ENCODE measurements around the gene SIAE. TPM values are rescaled to one million over a fixed set of nuclear protein-coding genes. Genes with fewer than 3 reads are reported as not detected.
"Not testable (repeated sequence)": the region's sequence is repeated elsewhere in the genome, so short reads cannot be mapped to it uniquely, and the experiment has no call there.

The SIAE gene
- total RNA-seq, 1 donor from 2014 or later, result 8.2 TPM

DNA sequence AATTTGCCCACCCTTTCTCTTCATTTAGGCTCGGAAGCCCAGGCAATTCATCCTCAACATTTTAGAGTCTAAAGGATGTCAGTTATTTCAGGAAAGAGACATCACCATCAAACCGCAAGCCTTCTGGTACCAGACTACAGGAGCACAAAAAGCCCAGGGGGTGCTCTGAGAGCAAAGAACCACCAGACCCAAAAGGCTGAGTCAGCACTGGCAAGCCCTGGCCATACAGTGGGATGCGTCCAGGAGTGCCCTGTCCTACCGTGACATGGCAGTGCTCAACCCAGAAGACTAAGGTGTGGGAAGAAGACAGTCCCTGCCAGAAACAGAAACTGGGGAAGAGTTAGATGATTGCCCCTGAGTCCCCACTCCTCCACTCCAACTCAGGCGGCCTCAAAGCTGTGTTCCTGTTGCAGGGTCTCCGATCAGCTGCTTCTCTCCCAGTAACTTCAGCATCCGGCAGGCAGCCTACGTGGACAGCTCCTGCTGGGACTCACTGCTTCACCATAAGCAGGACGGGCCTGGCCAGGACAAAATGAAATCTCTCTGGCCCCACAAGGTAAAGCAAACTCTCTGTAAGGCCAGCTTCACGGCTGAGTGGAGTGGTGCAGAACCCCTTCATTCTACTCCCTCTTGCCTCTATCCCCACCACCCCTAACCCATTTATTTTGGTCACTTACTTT, 60.8 kb downstream of the SIAE start:
- DNase-seq (ENCODE audit: low read depth), result no peak

DNA sequence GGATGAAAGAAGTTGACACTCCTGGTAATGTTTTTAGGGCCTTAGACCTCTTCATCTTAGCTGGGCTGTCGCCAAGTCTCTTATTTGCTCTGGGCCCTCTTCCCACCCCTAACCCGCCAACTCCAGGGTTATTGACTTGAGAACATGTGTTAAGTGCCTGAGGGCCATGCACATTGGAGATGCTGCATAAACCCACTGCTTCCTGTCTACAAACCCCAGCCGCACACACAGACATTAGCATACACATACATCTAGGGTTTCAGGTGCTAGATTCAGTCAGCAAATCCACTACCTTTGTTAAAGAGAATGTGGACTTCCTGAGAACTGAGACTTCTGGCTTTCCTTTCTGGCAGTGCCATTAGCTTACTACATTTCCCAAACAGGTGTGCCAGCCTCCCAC, 61.5 kb downstream of the SIAE start:
- H3K4me3 ChIP-seq (ENCODE audit: low read depth, low read length), result no peak overlapping the region
- TF ChIP-seq, protein P1, sequence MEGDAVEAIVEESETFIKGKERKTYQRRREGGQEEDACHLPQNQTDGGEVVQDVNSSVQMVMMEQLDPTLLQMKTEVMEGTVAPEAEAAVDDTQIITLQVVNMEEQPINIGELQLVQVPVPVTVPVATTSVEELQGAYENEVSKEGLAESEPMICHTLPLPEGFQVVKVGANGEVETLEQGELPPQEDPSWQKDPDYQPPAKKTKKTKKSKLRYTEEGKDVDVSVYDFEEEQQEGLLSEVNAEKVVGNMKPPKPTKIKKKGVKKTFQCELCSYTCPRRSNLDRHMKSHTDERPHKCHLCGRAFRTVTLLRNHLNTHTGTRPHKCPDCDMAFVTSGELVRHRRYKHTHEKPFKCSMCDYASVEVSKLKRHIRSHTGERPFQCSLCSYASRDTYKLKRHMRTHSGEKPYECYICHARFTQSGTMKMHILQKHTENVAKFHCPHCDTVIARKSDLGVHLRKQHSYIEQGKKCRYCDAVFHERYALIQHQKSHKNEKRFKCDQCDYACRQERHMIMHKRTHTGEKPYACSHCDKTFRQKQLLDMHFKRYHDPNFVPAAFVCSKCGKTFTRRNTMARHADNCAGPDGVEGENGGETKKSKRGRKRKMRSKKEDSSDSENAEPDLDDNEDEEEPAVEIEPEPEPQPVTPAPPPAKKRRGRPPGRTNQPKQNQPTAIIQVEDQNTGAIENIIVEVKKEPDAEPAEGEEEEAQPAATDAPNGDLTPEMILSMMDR (conservative IDR thresholded peaks at IDR 0.05; ENCODE audit: low read depth, low read length), result no peak
- DNase-seq (ENCODE audit: low read depth), result no peak

More for the DNA sequence above, 60.8 kb downstream of the SIAE start:
- TF ChIP-seq, protein P1 (conservative IDR thresholded peaks at IDR 0.05; ENCODE audit: low read depth, low read length), result no peak
- H3K4me3 ChIP-seq (ENCODE audit: low read depth, low read length), result no peak overlapping the region

DNA sequence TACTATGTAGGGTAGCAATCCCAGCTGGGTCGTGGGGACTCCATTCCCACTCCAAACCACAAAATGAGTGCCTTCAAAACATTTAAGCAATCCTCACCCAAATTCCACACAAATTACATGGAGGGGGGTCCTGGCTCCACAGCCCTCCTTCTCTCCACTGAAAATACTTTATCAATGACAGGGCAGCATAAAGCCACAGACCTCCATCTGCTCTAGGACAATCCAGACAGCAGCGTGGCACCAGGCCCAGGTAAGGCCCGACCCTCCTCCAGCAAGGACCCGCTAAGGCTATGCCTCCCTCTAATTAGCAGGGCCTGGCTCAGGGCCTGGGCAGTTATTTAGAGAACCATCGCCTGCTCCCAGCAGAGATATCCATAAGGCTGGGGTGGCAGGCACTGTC, 62.5 kb downstream of the SIAE start, which contains the start of gene PANX3:
Gene PANX3, plus strand, starts transcription at position 365 of the 400 bp plus-strand sequence. CDS start 129 bp downstream, outside the sequence.
- DNase-seq (ENCODE audit: low read depth), result no peak
- TF ChIP-seq, protein P1 (conservative IDR thresholded peaks at IDR 0.05; ENCODE audit: low read depth, low read length), result no peak
- H3K4me3 ChIP-seq (ENCODE audit: low read depth, low read length), result no peak within 1 kb of the TSS

DNA sequence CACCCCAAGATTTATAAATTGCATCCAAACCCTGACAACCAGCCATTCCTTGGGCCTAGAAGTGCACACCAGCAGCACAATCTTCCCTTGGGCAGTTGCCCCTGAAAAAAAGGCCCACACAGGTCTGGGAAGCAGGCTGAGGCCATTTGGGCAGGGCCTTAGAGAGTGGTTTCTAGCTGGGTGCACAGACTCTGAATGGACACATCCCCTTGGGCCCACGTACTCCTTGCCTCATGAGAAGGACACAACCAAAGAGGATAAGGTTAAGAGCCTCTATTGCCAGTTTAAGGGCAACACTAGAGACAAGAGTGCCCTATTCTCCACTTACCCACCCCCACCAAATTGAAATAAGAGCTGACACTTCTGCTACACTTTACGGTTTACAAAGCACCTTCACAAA, 63.2 kb downstream of the SIAE start:
- no peak for DNase-seq (ENCODE audit: low read depth)
- TF ChIP-seq, protein P1 (conservative IDR thresholded peaks at IDR 0.05; ENCODE audit: low read depth, low read length), result no peak
- no peak overlapping the region for H3K4me3 ChIP-seq (ENCODE audit: low read depth, low read length)

DNA sequence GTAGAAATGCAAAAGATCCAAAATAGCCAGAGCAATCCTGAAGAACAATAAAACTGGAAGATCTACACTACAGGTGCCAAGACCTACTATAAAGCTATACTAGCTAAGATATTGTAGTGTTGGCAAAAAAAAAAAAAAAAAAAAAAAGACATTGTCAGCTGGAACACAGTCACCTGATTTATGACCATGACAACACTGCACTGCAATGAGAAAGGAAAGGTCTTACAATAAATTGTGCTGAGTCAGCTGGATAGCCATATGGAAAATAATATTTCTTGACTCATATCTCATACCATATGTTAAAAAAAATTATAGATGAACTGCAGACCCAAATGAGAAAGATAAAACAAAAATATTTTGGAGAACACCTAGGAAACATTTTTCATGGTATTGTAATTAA, 65.4 kb downstream of the SIAE start:
- no peak for DNase-seq (ENCODE audit: low read depth)
- TF ChIP-seq, protein P1 (conservative IDR thresholded peaks at IDR 0.05; ENCODE audit: low read depth, low read length), result no peak
- no peak overlapping the region for H3K4me3 ChIP-seq (ENCODE audit: low read depth, low read length)

DNA sequence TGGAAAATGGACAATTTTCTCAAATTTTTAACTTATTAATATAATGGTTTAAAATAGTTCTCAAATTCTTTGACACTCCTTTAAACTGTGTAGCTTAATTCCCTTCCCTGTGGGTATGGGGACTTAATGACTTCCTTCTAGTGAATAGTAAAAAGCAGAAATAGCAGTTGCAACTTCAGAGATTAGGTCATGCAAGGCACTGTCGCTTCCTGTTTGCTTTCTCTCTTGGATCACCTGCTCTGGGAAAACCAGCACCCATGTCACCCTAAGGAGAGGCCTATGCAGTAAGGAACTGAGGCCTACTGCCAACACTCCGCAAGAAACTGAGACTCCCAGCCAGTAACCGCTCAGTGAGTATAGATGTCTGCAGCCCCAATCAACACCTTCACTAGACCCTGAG, 67.8 kb downstream of the SIAE start:
- H3K4me3 ChIP-seq (ENCODE audit: low read depth, low read length), result no peak overlapping the region
- TF ChIP-seq, protein P1 (conservative IDR thresholded peaks at IDR 0.05; ENCODE audit: low read depth, low read length), result no peak
- no peak for DNase-seq (ENCODE audit: low read depth)

DNA sequence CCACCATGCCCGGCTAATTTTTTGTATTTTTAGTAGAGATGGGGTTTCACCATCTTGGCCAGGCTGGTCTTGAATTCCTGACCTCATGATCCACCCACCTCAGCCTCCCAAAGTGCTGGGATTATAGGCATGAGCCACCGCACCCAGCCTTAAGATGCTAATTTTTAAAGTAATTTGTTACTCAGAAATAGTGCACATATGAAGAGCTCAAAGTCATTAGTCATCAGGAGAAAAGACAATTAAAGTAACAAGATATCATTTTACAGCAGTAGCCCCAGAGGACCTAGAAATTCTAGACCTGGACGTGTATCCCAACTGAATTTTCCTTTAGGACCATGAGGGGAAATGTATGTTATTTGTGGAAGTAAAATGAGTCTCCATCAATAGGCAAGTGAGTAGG, 70.8 kb downstream of the SIAE start:
- H3K4me3 ChIP-seq (ENCODE audit: low read depth, low read length); DNase-seq (ENCODE audit: low read depth): not testable (repeated sequence)

All from epithelial cell of proximal tubule (primary cell).